ENCODE data around the gene KIAA0825.
"Not testable (repeated sequence)": the region's sequence is repeated elsewhere in the genome, so short reads cannot be mapped to it uniquely, and the experiment has no call there.

KIAA0825 gene

DNA sequence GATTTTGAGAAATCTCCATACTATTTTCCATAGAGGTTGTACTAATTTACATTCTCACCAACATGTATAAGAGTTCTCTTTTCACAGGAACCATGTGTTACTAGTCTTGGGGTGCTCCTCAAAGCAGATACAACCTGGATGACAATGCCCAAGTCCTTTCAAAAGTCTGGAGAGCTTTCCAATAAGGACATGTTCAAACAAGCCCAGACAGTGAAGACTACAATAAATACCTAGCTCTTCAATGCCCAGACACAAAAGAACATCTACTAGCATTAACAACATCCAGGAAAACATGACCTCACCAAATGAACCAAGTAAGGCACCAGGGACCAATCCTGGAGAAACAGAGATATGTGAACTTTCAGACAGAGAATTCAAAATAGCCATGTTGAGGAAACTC is 474.8 kb downstream of the KIAA0825 start:
- not testable (repeated sequence) for H3K36me3 ChIP-seq (ENCODE audit: control insufficient read depth in 2 of 2, insufficient read depth in 2 of 2, low read length in 2 of 2); H3K27me3 ChIP-seq (ENCODE audit: control insufficient read depth in 1 of 2, insufficient read depth in 2 of 2, low read length in 2 of 2); H3K27ac ChIP-seq (ENCODE audit: low read length); H3K9ac ChIP-seq (ENCODE audit: low read length in 2 of 2); H3K4me3 ChIP-seq (ENCODE audit: low read length in 2 of 2); H3K4me1 ChIP-seq (ENCODE audit: control insufficient read depth, insufficient read depth, low read length); H3K9me3 ChIP-seq (ENCODE audit: control insufficient read depth in 2 of 2, low read length in 2 of 2)

DNA sequence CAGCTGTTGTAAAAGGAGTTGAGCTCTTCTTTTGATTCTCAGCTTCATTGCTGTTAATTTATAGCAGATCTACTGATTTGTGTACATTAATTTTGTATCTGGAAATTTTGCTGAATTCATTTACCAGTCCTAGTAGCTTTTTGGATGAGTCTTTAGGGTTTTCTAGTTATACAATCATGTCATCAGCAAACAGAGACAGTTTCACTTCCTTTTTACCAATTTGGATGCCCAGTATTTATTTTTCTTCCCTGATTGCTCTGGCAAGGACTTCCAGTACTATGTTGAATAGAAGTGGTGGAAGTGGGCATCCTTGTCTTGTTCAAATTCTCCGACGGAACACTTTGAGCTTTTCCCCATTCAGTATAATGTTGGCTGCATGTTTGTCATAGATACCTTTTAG is 478.1 kb downstream of the KIAA0825 start:
- H3K27me3 ChIP-seq (ENCODE audit: control insufficient read depth in 1 of 2, insufficient read depth in 2 of 2, low read length in 2 of 2), result no peaks in the 10 kb centered on the region
- no peaks in the 10 kb centered on the region for H3K36me3 ChIP-seq (ENCODE audit: control insufficient read depth in 2 of 2, insufficient read depth in 2 of 2, low read length in 2 of 2)
- no peak overlapping the region for H3K9ac ChIP-seq (ENCODE audit: low read length in 2 of 2)
- H3K27ac ChIP-seq (ENCODE audit: low read length), result no peak overlapping the region
- no peaks in the 10 kb centered on the region for H3K4me1 ChIP-seq (ENCODE audit: control insufficient read depth, insufficient read depth, low read length)
- no peaks in the 10 kb centered on the region for H3K9me3 ChIP-seq (ENCODE audit: control insufficient read depth in 2 of 2, low read length in 2 of 2)
- no peak overlapping the region for H3K4me3 ChIP-seq (ENCODE audit: low read length in 2 of 2)

DNA sequence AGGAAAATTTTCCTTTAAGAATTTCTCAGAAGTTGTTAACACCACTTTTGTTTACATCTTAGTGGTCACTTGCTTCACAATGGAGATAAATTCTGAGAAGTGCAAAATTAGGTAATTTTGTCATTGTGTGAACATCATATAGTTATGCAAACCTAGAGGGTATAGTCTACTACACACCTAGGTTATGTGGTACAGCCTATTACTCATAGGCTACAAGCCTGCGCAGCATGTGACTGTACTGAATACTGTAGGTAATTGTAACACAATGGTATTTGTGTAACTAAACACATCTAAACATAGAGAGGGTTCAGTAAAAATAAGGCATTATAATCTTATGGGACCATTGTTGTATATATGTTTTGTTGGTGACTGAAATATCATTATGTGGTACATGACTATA is 488.3 kb downstream of the KIAA0825 start:
- no peaks in the 10 kb centered on the region for H3K27me3 ChIP-seq (ENCODE audit: control insufficient read depth in 1 of 2, insufficient read depth in 2 of 2, low read length in 2 of 2)
- no peaks in the 10 kb centered on the region for H3K36me3 ChIP-seq (ENCODE audit: control insufficient read depth in 2 of 2, insufficient read depth in 2 of 2, low read length in 2 of 2)
- H3K27ac ChIP-seq (ENCODE audit: low read length), result no peak overlapping the region
- H3K9ac ChIP-seq (ENCODE audit: low read length in 2 of 2), result no peak overlapping the region
- no peak overlapping the region for H3K4me3 ChIP-seq (ENCODE audit: low read length in 2 of 2)
- no peaks in the 10 kb centered on the region for H3K9me3 ChIP-seq (ENCODE audit: control insufficient read depth in 2 of 2, low read length in 2 of 2)
- H3K4me1 ChIP-seq (ENCODE audit: control insufficient read depth, insufficient read depth, low read length), result no peaks in the 10 kb centered on the region

DNA sequence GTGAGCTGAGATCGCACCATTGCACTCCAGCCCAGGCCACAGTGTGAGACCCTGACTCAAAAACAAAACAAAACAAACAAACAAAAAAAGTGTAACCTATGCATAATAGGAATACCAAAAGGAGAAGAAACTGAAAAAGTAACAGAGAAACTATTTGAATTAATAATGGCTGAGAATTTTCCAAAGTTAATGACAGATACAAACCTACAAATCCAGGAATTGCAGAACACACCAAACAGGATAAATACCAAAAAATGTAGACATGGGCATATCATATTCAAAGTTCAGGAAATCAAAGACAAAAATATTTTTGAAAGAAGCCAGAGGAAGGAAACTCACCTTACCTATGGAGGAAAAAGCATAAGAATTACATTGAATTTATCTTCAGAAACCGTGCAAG is 493.3 kb downstream of the KIAA0825 start:
- Histone ChIP-seq H3K4me1 (ENCODE audit: control insufficient read depth, insufficient read depth, low read length) (no peaks in the 10 kb centered on the region), H3K36me3 (ENCODE audit: control insufficient read depth in 2 of 2, insufficient read depth in 2 of 2, low read length in 2 of 2) (no peaks in the 10 kb centered on the region), H3K9ac (ENCODE audit: low read length in 2 of 2) (no peak overlapping the region), H3K9me3 (ENCODE audit: control insufficient read depth in 2 of 2, low read length in 2 of 2) (no peaks in the 10 kb centered on the region), H3K27me3 (ENCODE audit: control insufficient read depth in 1 of 2, insufficient read depth in 2 of 2, low read length in 2 of 2) (no peaks in the 10 kb centered on the region), H3K27ac (ENCODE audit: low read length) (no peak overlapping the region), H3K4me3 (ENCODE audit: low read length in 2 of 2) (no peak overlapping the region)

DNA sequence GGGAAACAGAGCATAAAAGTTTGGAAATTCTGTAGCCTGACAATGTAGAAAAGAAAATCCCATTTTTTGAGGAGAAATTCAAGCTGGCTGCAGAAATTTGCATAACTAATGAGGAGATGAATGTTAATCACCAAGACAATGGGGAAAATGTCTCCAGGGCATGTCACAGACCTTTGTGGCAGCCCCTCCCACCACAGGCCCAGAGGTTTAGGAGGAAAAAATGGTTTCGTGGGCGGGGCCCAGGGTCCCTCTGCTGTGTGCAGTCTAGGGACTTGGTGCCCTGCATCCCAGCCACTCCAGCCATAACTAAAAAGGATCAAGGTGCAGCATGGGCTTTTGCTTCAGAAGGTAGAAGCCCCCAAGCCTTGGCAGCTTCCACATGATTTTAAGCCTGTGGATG is 502.1 kb downstream of the KIAA0825 start:
- H3K9me3 ChIP-seq (ENCODE audit: control insufficient read depth in 2 of 2, low read length in 2 of 2); H3K4me3 ChIP-seq (ENCODE audit: low read length in 2 of 2); H3K9ac ChIP-seq (ENCODE audit: low read length in 2 of 2); H3K36me3 ChIP-seq (ENCODE audit: control insufficient read depth in 2 of 2, insufficient read depth in 2 of 2, low read length in 2 of 2); H3K4me1 ChIP-seq (ENCODE audit: control insufficient read depth, insufficient read depth, low read length); H3K27me3 ChIP-seq (ENCODE audit: control insufficient read depth in 1 of 2, insufficient read depth in 2 of 2, low read length in 2 of 2); H3K27ac ChIP-seq (ENCODE audit: low read length): not testable (repeated sequence)

DNA sequence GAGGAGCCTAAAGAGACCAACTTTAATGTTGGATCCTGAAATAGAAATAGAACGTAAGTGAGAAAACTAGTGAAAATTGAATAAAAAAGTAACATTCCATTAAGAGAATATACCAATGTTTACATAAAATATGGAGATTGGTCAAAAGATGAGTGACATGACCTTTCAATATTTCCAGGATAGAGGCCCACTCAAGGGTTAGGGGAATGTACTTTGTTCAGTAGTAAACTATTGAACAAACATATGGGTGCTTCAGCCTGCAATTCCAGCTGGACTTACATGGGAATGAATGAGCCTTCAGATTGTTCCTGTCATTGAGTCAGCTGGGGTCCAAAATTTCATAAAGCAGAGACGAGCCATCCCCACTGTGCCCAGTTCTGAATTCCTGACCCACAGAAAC is 505.3 kb downstream of the KIAA0825 start:
- Histone ChIP-seq H3K9me3 (ENCODE audit: control insufficient read depth in 2 of 2, low read length in 2 of 2) (no peaks in the 10 kb centered on the region), H3K4me3 (ENCODE audit: low read length in 2 of 2) (no peak overlapping the region), H3K27me3 (ENCODE audit: control insufficient read depth in 1 of 2, insufficient read depth in 2 of 2, low read length in 2 of 2) (no peaks in the 10 kb centered on the region), H3K9ac (ENCODE audit: low read length in 2 of 2) (no peak overlapping the region), H3K4me1 (ENCODE audit: control insufficient read depth, insufficient read depth, low read length) (no peaks in the 10 kb centered on the region), H3K27ac (ENCODE audit: low read length) (no peak overlapping the region), H3K36me3 (ENCODE audit: control insufficient read depth in 2 of 2, insufficient read depth in 2 of 2, low read length in 2 of 2) (no peaks in the 10 kb centered on the region)

DNA sequence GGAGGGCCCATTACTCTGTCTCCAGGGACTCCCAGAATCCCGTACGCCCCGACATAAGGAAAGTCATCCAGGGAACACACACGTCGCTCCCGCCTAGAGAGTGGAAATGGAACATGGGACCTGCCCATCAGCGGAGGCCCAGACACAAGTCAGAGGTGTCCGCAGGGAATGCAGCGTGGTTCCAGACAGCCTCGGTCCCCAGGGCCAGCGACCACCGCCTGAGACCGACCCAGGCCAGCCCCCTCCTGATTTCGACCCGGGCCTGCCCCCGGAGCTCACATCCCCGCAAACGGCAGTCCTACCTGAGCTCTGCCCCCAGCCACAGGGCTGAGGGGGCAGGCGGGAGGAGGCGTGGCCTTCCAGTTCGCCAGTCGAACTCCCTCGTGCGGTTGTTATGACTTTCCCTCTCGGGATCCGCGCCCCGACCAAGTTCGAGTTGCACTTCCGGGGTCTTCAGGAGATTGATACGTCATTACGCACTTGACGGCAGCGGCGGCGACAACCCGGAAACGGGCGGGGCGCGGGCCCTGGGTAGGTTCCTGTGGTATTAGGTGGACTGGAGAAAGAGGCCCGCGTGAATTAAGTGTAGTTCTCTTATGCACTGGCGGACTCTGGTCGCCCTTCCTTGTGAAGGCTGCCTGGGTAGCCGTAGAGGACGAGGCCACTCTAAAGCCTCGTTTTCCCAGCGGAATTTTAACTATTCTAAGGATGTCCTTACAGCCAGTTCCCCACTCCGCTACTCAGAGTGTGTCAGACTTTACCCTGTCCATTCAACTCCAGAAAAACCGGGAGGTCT is 507.0 kb downstream of the KIAA0825 start:
- Histone ChIP-seq H3K36me3 (ENCODE audit: control insufficient read depth in 2 of 2, insufficient read depth in 2 of 2, low read length in 2 of 2) (no peaks in the 10 kb centered on the region), H3K4me3 (ENCODE audit: low read length in 2 of 2) (peak overlapping the region; percentile 79 to 93), H3K9ac (ENCODE audit: low read length in 2 of 2) (peak overlapping the region; percentile 85 to 95), H3K27me3 (ENCODE audit: control insufficient read depth in 1 of 2, insufficient read depth in 2 of 2, low read length in 2 of 2) (no peaks in the 10 kb centered on the region), H3K27ac (ENCODE audit: low read length) (peak overlapping the region; percentile 84), H3K4me1 (ENCODE audit: control insufficient read depth, insufficient read depth, low read length) (no peaks in the 10 kb centered on the region), H3K9me3 (ENCODE audit: control insufficient read depth in 2 of 2, low read length in 2 of 2) (no peaks in the 10 kb centered on the region)

DNA sequence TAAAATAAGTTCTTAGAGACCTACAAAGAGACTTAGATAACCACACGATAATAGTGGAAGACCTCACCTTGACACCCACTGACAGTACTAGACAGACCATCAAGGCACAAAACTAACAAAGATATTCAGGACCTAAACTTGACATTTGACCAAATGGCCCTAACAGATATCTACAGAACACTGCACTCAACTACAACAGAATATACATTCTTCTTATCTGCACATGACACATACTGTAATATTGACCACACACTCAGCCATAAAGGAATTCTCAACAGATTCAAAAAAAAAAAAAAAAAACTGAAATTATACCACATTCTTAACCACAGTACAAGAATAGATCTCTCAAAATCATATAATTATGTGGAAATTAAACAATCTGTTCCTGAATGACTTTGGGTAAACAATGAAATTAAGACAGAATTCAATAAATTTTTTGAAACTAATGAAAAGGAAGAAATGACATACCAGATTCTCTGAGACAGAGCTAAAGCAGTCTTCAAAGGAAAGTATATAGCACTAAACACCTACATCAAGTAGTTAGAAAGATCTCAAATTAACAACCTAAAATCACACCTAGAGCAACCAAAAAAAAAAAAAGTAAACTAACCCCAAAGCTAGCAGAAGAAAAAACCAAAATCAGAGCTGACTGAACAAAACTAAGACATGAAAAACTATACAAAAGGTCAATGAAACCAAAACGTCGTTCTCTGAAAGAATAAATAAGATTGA is 514.7 kb downstream of the KIAA0825 start:
- H3K36me3 ChIP-seq (ENCODE audit: control insufficient read depth in 2 of 2, insufficient read depth in 2 of 2, low read length in 2 of 2), result no peaks in the 10 kb centered on the region
- no peaks in the 10 kb centered on the region for H3K4me1 ChIP-seq (ENCODE audit: control insufficient read depth, insufficient read depth, low read length)
- H3K27ac ChIP-seq (ENCODE audit: low read length), result no peak overlapping the region
- H3K27me3 ChIP-seq (ENCODE audit: control insufficient read depth in 1 of 2, insufficient read depth in 2 of 2, low read length in 2 of 2), result no peaks in the 10 kb centered on the region
- no peak overlapping the region for H3K9ac ChIP-seq (ENCODE audit: low read length in 2 of 2)
- peaks cover 0 to 2% of the 10 kb centered on the region in 2 donors for H3K9me3 ChIP-seq (ENCODE audit: control insufficient read depth in 2 of 2, low read length in 2 of 2)
- H3K4me3 ChIP-seq (ENCODE audit: low read length in 2 of 2), result no peak overlapping the region
